HUES6 (cell line): ENCODE data around the gene NAA35.
"Not testable (repeated sequence)": the region's sequence is repeated elsewhere in the genome, so short reads cannot be mapped to it uniquely, and the experiment has no call there.

Experiments
- H3K27ac ChIP-seq: 2 replicates; pipeline ENCODE4 v1.7.0; 2013; ENCODE audit warnings: low read depth, mild to moderate bottlenecking, low read length, inconsistent platforms
- H3K27me3 ChIP-seq: 2 replicates; pipeline ENCODE4 v1.6.1; 2013; ENCODE audit warnings: low read length; ENCODE audit not compliant: control insufficient read depth, insufficient read depth
- H3K36me3 ChIP-seq: 2 replicates; pipeline ENCODE4 v1.6.1; 2013; ENCODE audit warnings: low read length; ENCODE audit not compliant: control insufficient read depth, insufficient read depth
- H3K4me1 ChIP-seq: 2 replicates; pipeline ENCODE4 v1.6.1; 2013; ENCODE audit warnings: low read length; ENCODE audit not compliant: control insufficient read depth, insufficient read depth
- H3K4me3 ChIP-seq: 2 replicates; pipeline ENCODE4 v1.5.1; 2013; ENCODE audit warnings: low read depth, low read length
- H3K9ac ChIP-seq: one replicate; pipeline ENCODE4 v1.6.1; 2013; ENCODE audit warnings: mild to moderate bottlenecking, low read length
- H3K9me3 ChIP-seq: 2 replicates; pipeline ENCODE4 v1.6.1; 2013; ENCODE audit warnings: low read depth, low read length; ENCODE audit not compliant: control insufficient read depth, insufficient read depth

The NAA35 gene

DNA sequence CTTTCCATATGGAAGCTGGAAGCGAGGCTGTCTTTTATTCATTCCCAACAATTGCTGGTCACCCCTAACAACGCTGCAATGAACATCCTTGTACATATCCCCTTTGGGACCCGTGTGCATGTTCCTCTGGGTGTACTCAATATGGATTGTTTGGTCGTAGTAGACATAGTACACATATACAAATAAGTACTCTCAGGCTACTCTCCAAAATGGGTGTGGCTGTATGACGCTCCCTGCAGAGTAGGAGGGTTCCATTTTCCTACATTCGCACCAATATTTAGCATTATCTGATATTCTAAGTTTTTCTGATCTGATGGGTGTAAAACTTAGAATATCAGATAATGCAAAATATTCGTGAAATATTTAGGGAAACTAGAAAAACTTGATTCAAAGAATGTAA, 23.2 kb upstream of the NAA35 start:
- no peaks in the 10 kb centered on the region for H3K9me3 ChIP-seq
- no peaks in the 10 kb centered on the region for H3K27me3 ChIP-seq
- H3K4me3 ChIP-seq, result no peak overlapping the region
- no peaks in the 10 kb centered on the region; the same call in 1 of the 2 replicates for H3K36me3 ChIP-seq
- no peak overlapping the region for H3K27ac ChIP-seq
- no peaks in the 10 kb centered on the region for H3K4me1 ChIP-seq
- no peak overlapping the region for H3K9ac ChIP-seq

DNA sequence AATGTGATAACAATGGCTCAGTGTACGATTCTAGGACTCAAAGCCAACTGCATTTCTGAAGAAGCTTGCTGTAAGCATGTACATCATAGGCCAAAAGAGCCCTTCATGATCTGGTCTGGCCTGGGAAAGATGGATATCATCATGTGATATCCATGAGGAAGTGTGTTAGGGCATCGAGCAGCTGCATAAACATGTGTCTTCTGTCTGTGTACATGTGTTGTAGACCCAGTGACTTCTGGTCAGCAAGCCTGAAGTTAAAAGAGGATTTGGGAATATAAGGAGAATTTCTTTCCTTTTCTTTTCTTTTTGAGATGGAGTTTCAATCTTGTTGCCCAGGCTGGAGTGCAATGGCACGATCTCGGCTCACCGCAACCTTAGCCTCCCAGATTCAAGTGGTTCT, 15.5 kb upstream of the NAA35 start:
- Histone ChIP-seq H3K4me1 (no peaks in the 10 kb centered on the region), H3K9ac (no peak overlapping the region), H3K27ac (no peak overlapping the region), H3K27me3 (no peaks in the 10 kb centered on the region), H3K4me3 (no peak overlapping the region), H3K9me3 (no peaks in the 10 kb centered on the region), H3K36me3 (no peaks in the 10 kb centered on the region)

DNA sequence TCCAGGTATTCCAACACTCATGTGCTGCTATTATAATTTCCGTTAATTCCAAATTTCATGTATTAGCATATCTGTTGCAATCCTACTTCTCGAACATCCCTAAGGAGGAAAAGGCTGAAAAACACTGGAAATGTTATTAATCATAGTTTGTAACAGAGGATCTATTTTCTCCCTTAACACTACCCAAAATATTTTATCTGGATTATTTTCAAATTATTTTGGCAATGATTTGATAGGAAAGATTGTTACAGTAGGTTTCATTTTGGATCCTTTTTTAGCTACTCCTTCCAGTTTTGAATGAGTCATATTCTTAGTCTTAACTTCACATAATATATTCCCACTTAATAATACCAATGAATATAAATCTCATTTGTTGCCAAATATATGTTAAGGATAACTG, 13.9 kb upstream of the NAA35 start:
- no peaks in the 10 kb centered on the region for H3K27me3 ChIP-seq
- H3K9ac ChIP-seq, result no peak overlapping the region
- H3K27ac ChIP-seq, result no peak overlapping the region
- H3K4me1 ChIP-seq, result no peaks in the 10 kb centered on the region
- H3K9me3 ChIP-seq, result no peaks in the 10 kb centered on the region
- H3K4me3 ChIP-seq, result no peak overlapping the region
- no peaks in the 10 kb centered on the region for H3K36me3 ChIP-seq

DNA sequence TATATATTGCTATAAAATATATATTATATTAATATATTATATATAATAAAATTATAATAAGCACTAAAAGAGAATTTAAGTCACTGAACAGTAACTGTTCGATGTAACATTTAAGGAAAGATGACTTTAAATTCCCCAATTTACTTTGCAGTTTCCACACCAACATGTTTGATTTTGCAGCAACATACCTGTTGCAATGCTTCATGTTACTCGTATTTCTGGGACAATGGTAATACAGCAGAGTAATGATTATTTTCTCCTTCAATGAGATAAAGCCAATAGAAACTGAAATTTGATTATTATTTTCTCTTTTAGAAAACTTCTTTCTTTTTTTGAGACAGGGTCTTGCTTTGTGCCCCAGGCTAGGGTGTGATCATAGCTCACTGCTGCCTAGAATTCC, 9.5 kb upstream of the NAA35 start:
- H3K9ac ChIP-seq, result no peak overlapping the region
- H3K4me3 ChIP-seq, result no peak overlapping the region
- H3K4me1 ChIP-seq, result no peaks in the 10 kb centered on the region
- no peak overlapping the region for H3K27ac ChIP-seq
- H3K27me3 ChIP-seq, result no peaks in the 10 kb centered on the region
- no peaks in the 10 kb centered on the region; the same call in 1 of the 2 replicates for H3K36me3 ChIP-seq
- H3K9me3 ChIP-seq, result peaks cover 2% of the 10 kb centered on the region; the same call in 1 of the 2 replicates

DNA sequence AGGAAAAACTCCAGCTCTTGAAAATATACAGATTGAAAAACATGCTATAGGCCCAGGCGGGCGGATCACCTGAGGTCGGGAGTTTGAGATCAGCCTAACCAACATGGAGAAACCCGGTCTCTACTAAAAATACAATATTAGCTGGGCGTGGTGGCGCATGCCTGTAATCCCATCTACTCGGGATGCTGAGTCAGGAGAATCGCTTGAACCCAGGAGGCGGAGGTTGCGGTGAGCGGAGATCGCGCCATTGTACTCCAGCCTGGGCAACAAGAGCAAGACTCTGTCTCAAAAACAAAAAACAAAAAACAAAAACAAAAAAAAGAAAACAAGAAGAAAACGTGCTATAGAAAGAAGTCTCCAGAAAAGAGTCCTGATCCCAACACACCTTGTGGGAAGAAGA, 5.0 kb upstream of the NAA35 start:
- not testable (repeated sequence) for H3K4me3 ChIP-seq, H3K9ac ChIP-seq, H3K27me3 ChIP-seq, H3K27ac ChIP-seq, H3K4me1 ChIP-seq, H3K36me3 ChIP-seq, H3K9me3 ChIP-seq

DNA sequence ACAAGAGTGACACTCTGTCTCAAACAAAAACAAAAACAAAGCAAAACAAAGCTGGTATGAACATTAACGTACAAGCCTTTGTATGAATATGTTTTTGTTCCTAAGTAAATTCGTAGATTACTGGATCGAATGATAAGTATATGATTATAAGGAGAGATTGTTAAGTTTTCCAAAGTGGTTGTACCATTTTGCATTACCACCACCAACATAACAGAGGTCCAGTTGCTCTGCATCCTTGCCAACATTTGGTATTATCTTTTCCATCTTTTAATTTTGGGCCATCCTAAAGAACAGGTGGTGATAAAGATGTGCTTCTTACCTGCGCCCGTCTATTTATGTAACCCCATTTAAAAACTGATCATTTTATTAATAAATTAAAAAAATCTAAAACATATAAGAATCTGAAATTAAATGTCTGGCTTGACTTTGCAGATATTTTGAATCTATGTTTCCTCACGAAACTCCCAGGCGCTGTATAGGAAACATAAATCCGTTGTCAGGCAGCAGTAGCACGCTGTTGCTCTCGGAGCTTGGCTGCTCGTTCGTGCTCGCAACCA, 593 bp upstream of the NAA35 start:
- peaks cover 9% of the 10 kb centered on the region for H3K4me1 ChIP-seq
- peaks cover 29% of the 10 kb centered on the region for H3K36me3 ChIP-seq
- no peak overlapping the region for H3K9ac ChIP-seq
- H3K9me3 ChIP-seq, result no peaks in the 10 kb centered on the region
- no peak overlapping the region for H3K27ac ChIP-seq
- peak overlapping the region; percentile 72 for H3K4me3 ChIP-seq
- H3K27me3 ChIP-seq, result no peaks in the 10 kb centered on the region

DNA sequence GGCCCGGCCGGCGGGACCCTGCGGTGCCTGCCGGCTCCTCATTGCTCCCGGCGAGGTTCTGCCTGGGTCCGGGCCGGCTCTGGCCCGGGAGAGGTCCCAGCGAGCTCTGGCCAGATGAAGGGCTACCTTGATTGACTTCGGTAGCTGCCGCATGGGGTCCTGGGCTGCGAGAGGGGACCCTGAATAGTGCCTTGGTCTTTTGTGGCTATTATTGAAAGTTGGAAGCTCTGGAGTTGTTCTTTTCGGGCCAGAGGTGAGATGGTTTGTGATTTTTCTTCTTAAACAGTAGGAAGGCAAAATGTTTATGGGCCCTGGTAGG, 635 bp downstream of the NAA35 start:
- peaks cover 9% of the 10 kb centered on the region for H3K4me1 ChIP-seq
- peak overlapping the region; percentile 99 for H3K4me3 ChIP-seq
- H3K9ac ChIP-seq, result peak overlapping the region; percentile 97
- H3K27me3 ChIP-seq, result no peaks in the 10 kb centered on the region
- peak overlapping the region; percentile 93 for H3K27ac ChIP-seq
- H3K9me3 ChIP-seq, result no peaks in the 10 kb centered on the region
- peaks cover 36% of the 10 kb centered on the region for H3K36me3 ChIP-seq

DNA sequence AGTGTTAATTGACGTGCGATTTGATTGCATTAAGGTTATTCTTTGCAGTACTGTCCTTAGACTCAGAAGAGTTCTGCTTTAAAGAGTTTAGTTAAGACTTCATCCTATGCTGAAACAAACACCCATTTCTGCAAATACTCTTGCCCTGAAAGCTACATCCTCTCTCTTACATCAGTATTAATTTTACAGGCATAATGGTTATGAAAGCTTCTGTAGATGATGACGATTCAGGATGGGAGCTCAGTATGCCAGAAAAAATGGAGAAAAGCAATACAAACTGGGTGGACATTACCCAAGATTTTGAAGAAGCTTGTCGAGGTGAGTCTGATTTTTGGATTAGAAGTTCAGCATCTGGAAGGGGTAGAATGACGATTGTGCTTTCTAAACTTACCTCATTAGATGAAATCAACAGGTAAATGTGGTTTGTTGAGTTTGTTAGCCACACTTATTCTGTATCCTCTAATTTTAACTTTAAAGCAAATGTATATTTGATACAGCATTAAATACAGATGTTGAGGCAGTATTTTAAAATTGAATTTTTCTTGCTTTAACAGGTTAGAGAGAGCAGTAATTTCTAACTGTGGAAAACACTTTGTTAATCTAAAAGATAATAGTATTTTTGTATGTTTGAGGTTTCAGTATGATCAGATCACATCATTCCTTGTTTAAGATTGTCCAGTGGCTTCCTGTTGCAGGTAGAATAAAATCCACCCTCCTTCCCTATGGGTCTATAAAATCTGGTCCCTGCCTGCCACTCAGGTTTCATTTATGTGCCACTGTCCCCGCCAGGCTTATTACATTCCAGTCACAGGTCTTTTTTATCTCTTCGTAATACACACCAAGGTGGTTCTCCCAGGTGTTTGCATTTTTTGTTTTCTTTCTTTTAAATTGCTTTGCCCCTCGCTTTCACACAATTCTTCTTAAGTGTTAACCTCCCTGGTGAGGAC, 1.3 kb downstream of the NAA35 start:
- peak overlapping the region; percentile 93; the same call in 1 of the 2 replicates for H3K27ac ChIP-seq

DNA sequence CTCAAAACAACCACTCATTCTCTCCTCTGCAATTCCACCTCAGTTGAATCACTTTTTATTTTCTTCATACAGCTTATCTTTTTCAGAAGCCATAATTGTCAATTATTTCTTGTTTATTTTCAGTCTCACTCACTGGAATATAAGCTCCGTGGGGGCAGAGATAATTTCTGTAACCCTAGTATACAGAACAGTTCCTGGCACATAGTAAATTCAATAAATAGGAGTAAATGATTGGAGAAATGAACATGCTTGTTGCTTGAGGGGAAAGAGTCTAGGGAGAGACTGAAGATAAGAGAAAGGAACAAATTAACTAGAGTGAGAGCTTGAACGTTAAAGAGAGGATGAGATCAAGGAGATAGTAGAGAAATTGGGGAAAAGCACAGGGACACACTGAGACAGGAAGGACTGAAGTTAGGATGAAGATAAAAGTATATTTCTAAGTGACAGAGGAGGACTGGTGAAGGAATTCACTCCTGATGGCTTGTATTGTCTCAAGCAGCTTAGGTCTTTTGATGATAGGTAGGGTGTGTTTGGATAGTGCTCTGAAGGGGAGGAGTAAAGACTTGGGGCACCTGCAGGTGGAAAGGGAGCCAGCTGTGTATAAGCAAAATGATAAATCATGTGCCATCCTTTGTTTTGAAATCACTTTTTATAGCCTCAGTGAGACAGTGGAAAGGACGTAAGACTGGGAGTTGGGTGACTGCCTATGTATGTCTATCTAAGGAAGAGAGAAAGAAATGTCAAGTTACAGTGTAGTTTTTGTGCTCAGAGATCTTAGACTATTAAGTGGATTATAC, 2.2 kb downstream of the NAA35 start:
- peaks cover 48% of the 10 kb centered on the region for H3K36me3 ChIP-seq
- peaks cover 9% of the 10 kb centered on the region for H3K4me1 ChIP-seq
- no peak overlapping the region for H3K9ac ChIP-seq
- H3K4me3 ChIP-seq, result peak overlapping the region; percentile 99; the same call in 1 of the 2 replicates
- no peaks in the 10 kb centered on the region for H3K27me3 ChIP-seq
- H3K9me3 ChIP-seq, result no peaks in the 10 kb centered on the region
- H3K27ac ChIP-seq, result no peak overlapping the region

More for the DNA sequence above, 1.3 kb downstream of the NAA35 start:
- Histone ChIP-seq H3K4me3 (peak overlapping the region; percentile 99), H3K36me3 (peaks cover 42% of the 10 kb centered on the region), H3K9ac (peak overlapping the region; percentile 97), H3K9me3 (no peaks in the 10 kb centered on the region), H3K4me1 (peaks cover 9% of the 10 kb centered on the region), H3K27me3 (no peaks in the 10 kb centered on the region)

DNA sequence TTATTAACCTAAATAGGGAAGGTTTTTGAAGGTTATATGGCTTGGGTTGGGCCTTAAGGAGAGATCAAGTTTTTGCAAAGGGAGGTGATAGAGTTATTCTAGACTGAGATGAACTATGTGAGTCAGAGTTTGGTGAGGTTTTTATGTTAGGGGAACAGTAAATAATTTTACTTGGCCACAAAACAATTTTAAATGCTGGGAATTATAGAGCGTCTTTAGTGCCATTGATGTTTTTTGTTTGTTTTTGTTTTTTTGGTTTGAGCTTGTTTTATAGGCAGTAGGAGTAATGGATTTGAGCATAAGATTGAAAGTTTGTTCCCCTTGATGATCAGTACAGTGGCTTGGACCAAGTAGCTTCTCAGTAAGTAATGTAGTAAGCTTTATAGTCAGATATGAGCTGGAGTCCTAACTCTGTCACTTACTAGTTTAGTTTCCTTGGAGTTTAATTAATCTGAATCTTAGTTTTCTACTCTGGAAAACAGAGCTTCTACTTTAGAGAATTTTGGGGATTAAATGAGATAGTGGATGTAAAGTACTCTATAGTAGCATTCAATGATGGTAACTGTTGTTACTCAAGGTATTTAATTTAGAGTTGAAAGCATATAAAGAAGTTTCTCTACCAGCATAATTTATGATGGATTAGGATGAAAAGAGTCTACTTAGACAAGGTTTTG, 2.9 kb downstream of the NAA35 start:
- no peaks in the 10 kb centered on the region for H3K9me3 ChIP-seq
- H3K27me3 ChIP-seq, result no peaks in the 10 kb centered on the region
- H3K9ac ChIP-seq, result no peak overlapping the region
- peaks cover 50% of the 10 kb centered on the region for H3K36me3 ChIP-seq
- peaks cover 9% of the 10 kb centered on the region for H3K4me1 ChIP-seq
- no peak overlapping the region for H3K27ac ChIP-seq
- no peak overlapping the region for H3K4me3 ChIP-seq
